LNCaP clone FGC (cell line): ENCODE measurements around the gene RHOBTB3.

ENCODE experiments used
- DNase-seq: peaks from one replicate; pipeline ENCODE4 v3.0.0-alpha.2; 2011; ENCODE audit warnings: low read depth
- H3K4me3 ChIP-seq: 2 replicates; pipeline ENCODE4 v1.5.1; 2011; ENCODE audit warnings: mild to moderate bottlenecking, low read depth, low read length, control low read depth
- CTCF ChIP-seq: IDR thresholded peaks from 2 replicates; pipeline ENCODE4 v1.5.1; 2012; ENCODE audit warnings: mild to moderate bottlenecking; ENCODE audit not compliant: control insufficient read depth, insufficient read depth; ENCODE audit errors: extremely low read depth

Gene RHOBTB3

GRCh38 chr5:95843733-95844223, 112.6 kb downstream of the RHOBTB3 start:
- H3K4me3 ChIP-seq = no peak overlapping the region
- peak; percentile 88 for DNase-seq
- no peak for TF ChIP-seq CTCF

- no peak for TF ChIP-seq CTCF
These were observed 114.3 kb downstream of the RHOBTB3 start for GRCh38 chr5:95845391-95845790.

More at GRCh38 chr5:95845391-95845790, 114.3 kb downstream of the RHOBTB3 start:
- H3K4me3 ChIP-seq = no peak overlapping the region
- DNase-seq = no peak
